Measurements from ENCODE around the gene PDIK1L. TPM values are rescaled to one million over a fixed set of nuclear protein-coding genes. Genes with fewer than 3 reads are reported as not detected.

PDIK1L gene
- total and polyA plus RNA-seq, 9 of the 15 experiments (the other 6 are each of a cell fraction or from before 2014, with no cell fraction given): 12.8 to 30.2 (median 21.5) TPM

GRCh38 chr1:26162220-26162709, 50.6 kb downstream of the PDIK1L start (continued):
- TF ChIP-seq CBFB (CRISPR knock-in tag; IDR thresholded peaks at IDR 0.05) (no peak), ZNF766 (CRISPR knock-in tag; conservative IDR thresholded peaks at IDR 0.05) (no peak), CEBPZ (IDR thresholded peaks at IDR 0.05; ENCODE audit: borderline replicate concordance, low read depth, low read length) (no peak), HSF4 (CRISPR knock-in tag; IDR thresholded peaks at IDR 0.05; ENCODE audit: borderline replicate concordance) (no peak), FOXA1 (IDR thresholded peaks at IDR 0.05; ENCODE audit: borderline replicate concordance) (0 out of 2 replicates have a peak, but pooled peaks have one; percentile 22), HOMEZ (CRISPR knock-in tag; IDR thresholded peaks at IDR 0.05) (no peak), GTF2A2 (tag; IDR thresholded peaks at IDR 0.05) (no peak), TSC22D4 (tag; IDR thresholded peaks at IDR 0.05) (no peak), EHMT2 (IDR thresholded peaks at IDR 0.05) (no peak), SRF (CRISPR knock-in tag; IDR thresholded peaks at IDR 0.05) (no peak; a peak in 1 of 4 replicates), ZFX (CRISPR knock-in tag; IDR thresholded peaks at IDR 0.05) (no peak), HNRNPK (IDR thresholded peaks at IDR 0.05; ENCODE audit: low read depth, low read length, poor library complexity, severe bottlenecking) (no peak), CBX5 (IDR thresholded peaks at IDR 0.05; ENCODE audit: borderline replicate concordance, low read depth) (no peak), TAF7 (tag; IDR thresholded peaks at IDR 0.05) (no peak), MBD1 (CRISPR knock-in tag; IDR thresholded peaks at IDR 0.05) (peak; percentile 7; the same call in 1 of the 2 replicates), ZFP30 (CRISPR knock-in tag; IDR thresholded peaks at IDR 0.05; ENCODE audit: borderline replicate concordance) (no peak), SMARCE1 (IDR thresholded peaks at IDR 0.05) (0 out of 2 replicates have a peak, but pooled peaks have one; percentile 17), TRIM28 (IDR thresholded peaks at IDR 0.05) (no peak), KAT2B (IDR thresholded peaks at IDR 0.05; ENCODE audit: low read depth, low read length) (no peak)
- TF ChIP-seq, protein P1, sequence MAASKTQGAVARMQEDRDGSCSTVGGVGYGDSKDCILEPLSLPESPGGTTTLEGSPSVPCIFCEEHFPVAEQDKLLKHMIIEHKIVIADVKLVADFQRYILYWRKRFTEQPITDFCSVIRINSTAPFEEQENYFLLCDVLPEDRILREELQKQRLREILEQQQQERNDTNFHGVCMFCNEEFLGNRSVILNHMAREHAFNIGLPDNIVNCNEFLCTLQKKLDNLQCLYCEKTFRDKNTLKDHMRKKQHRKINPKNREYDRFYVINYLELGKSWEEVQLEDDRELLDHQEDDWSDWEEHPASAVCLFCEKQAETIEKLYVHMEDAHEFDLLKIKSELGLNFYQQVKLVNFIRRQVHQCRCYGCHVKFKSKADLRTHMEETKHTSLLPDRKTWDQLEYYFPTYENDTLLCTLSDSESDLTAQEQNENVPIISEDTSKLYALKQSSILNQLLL (CRISPR knock-in tag; IDR thresholded peaks at IDR 0.05; ENCODE audit: borderline replicate concordance): no peak
